ENCODE results near the gene BUD13.

Gene BUD13

DNA sequence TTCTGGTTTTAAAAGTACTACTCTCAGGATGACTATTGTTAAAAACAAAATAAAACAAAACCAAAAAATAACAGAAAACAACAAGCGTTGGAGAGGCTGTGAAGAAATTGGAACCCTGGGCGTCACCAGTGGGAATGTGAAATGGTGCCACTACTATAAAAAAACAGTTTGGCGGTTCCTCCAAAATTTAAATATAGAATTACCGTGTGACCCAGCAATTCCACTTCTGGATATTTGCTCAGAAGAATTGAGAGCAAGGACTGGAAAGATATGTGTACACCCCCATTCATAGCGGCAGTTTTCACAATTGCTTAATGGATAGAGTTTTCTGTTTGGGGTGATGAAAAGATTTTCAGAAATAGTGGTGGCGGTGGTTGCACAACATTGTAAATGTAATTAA, 41.7 kb upstream of the BUD13 start:
- no peak for TF ChIP-seq ZNF214 (tag by site-specific recombination; IDR thresholded peaks at IDR 0.05; ENCODE audit: borderline replicate concordance)
- TF ChIP-seq ZNF112 (tag by site-specific recombination; IDR thresholded peaks at IDR 0.05), result no peak
- TF ChIP-seq, protein P1, sequence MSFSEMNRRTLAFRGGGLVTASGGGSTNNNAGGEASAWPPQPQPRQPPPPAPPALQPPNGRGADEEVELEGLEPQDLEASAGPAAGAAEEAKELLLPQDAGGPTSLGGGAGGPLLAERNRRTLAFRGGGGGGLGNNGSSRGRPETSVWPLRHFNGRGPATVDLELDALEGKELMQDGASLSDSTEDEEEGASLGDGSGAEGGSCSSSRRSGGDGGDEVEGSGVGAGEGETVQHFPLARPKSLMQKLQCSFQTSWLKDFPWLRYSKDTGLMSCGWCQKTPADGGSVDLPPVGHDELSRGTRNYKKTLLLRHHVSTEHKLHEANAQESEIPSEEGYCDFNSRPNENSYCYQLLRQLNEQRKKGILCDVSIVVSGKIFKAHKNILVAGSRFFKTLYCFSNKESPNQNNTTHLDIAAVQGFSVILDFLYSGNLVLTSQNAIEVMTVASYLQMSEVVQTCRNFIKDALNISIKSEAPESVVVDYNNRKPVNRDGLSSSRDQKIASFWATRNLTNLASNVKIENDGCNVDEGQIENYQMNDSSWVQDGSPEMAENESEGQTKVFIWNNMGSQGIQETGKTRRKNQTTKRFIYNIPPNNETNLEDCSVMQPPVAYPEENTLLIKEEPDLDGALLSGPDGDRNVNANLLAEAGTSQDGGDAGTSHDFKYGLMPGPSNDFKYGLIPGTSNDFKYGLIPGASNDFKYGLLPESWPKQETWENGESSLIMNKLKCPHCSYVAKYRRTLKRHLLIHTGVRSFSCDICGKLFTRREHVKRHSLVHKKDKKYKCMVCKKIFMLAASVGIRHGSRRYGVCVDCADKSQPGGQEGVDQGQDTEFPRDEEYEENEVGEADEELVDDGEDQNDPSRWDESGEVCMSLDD (tag by site-specific recombination; IDR thresholded peaks at IDR 0.05), result no peak
- TF ChIP-seq ZNF132 (tag by site-specific recombination; IDR thresholded peaks at IDR 0.05; ENCODE audit: borderline replicate concordance), result no peak
- TF ChIP-seq MEIS1 (CRISPR knock-in tag; IDR thresholded peaks at IDR 0.05; ENCODE audit: borderline replicate concordance), result no peak
- TF ChIP-seq ZNF548 (tag by site-specific recombination; IDR thresholded peaks at IDR 0.05), result no peak
- no peak for TF ChIP-seq KLF8 (tag by site-specific recombination; IDR thresholded peaks at IDR 0.05)
- Histone ChIP-seq H3K9me3 (ENCODE audit: control insufficient read depth, insufficient read depth, low read depth, low read length) (no peaks in the 10 kb centered on the region), H3K4me3 (ENCODE audit: low read depth, low read length) (no peak overlapping the region), H3K36me3 (ENCODE audit: control insufficient read depth in 2 of 2, insufficient read depth in 1 of 2, low read length in 2 of 2) (no peaks in the 10 kb centered on the region), H3K4me1 (ENCODE audit: control insufficient read depth, insufficient read depth, low read length) (no peaks in the 10 kb centered on the region), H3K27ac (ENCODE audit: extremely low read depth, low read depth, low read length) (no peak overlapping the region)
- ChIA-PET POLR2A (no interaction called here), CTCF (interaction anchor here (2.4 kb wide), 1 partner anchor 21 kb away, joined by 19 read pairs; no protein-coding TSS in a partner anchor)

DNA sequence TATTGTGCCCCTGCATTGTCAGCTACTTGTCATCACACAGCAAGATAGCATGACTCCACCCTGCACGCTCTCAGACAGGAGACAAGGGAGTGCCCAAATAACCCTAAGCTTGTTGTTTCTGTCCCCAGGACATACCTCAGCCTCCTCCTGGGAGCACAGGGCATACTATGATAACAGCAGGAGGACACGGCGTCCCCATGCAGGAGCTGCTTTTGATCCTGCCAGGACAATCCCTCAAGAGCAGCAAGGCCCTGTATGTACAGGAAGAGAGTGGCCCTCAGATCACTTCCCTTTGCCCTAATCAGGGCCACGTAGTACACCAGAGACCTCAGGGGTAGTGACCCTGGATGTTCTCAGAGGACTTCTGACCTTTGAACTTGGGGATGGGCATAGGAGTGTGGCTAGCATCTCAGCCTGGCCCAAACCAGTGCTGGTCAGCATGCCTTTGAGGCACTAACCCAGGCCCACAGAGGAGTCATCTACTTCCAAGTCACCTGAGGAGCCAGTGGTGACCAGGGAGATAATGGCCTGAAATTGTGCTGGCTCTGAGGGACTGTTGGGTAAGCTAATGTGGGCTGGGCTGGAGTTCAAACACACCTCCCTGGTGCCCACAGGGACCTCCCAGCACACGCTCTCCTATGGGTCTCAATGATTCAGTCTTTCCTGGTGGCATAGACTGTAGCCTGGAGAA, 41.1 kb upstream of the BUD13 start:
- CTCF ChIA-PET, result interaction anchor here (1.7 to 2.4 kb wide), 3 partner anchors 20 to 23 kb away, joined by 4 to 19 read pairs (median 15); no protein-coding TSS in a partner anchor
- TF ChIP-seq ZIC2 (tag by site-specific recombination; IDR thresholded peaks at IDR 0.05), result peak; percentile 55
- no peak for TF ChIP-seq RBAK (tag by site-specific recombination; IDR thresholded peaks at IDR 0.05)
- TF ChIP-seq ZNF768 (tag by site-specific recombination; IDR thresholded peaks at IDR 0.05), result no peak
- H3K27ac ChIP-seq (ENCODE audit: extremely low read depth, low read depth, low read length), result no peak overlapping the region

DNA sequence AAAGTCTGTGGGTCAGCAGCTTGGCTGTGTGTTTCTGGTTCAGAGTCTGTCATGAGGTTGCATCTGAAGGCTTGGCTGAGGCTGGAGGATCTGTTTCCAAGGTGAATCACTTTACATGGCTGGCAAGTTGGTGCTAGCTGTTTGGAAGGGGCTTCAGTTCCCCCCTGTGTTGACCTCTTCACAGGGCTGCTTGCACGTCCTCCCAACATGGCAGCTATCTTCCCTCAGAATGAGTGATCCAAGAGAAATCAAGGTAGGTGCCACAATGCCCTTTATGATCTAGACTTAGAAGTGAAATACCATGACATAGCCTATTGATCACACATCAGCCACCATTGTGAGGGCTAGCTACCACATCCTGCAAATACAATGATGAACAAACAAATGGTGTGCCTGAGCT, 40.4 kb upstream of the BUD13 start:
- ChIA-PET CTCF (interaction anchor here (0.6 to 2.4 kb wide), 5 partner anchors 19 to 1230 kb away, joined by 3 to 19 read pairs (median 4); no protein-coding TSS in a partner anchor), POLR2A (no interaction called here)
- no peak for TF ChIP-seq HOXD13 (CRISPR knock-in tag; IDR thresholded peaks at IDR 0.05; ENCODE audit: borderline replicate concordance)
- no peak for TF ChIP-seq ZNF292 (tag by site-specific recombination; IDR thresholded peaks at IDR 0.05; ENCODE audit: borderline replicate concordance, low read depth)
- TF ChIP-seq IKZF3 (tag by site-specific recombination; IDR thresholded peaks at IDR 0.05), result no peak
- TF ChIP-seq, protein P2, sequence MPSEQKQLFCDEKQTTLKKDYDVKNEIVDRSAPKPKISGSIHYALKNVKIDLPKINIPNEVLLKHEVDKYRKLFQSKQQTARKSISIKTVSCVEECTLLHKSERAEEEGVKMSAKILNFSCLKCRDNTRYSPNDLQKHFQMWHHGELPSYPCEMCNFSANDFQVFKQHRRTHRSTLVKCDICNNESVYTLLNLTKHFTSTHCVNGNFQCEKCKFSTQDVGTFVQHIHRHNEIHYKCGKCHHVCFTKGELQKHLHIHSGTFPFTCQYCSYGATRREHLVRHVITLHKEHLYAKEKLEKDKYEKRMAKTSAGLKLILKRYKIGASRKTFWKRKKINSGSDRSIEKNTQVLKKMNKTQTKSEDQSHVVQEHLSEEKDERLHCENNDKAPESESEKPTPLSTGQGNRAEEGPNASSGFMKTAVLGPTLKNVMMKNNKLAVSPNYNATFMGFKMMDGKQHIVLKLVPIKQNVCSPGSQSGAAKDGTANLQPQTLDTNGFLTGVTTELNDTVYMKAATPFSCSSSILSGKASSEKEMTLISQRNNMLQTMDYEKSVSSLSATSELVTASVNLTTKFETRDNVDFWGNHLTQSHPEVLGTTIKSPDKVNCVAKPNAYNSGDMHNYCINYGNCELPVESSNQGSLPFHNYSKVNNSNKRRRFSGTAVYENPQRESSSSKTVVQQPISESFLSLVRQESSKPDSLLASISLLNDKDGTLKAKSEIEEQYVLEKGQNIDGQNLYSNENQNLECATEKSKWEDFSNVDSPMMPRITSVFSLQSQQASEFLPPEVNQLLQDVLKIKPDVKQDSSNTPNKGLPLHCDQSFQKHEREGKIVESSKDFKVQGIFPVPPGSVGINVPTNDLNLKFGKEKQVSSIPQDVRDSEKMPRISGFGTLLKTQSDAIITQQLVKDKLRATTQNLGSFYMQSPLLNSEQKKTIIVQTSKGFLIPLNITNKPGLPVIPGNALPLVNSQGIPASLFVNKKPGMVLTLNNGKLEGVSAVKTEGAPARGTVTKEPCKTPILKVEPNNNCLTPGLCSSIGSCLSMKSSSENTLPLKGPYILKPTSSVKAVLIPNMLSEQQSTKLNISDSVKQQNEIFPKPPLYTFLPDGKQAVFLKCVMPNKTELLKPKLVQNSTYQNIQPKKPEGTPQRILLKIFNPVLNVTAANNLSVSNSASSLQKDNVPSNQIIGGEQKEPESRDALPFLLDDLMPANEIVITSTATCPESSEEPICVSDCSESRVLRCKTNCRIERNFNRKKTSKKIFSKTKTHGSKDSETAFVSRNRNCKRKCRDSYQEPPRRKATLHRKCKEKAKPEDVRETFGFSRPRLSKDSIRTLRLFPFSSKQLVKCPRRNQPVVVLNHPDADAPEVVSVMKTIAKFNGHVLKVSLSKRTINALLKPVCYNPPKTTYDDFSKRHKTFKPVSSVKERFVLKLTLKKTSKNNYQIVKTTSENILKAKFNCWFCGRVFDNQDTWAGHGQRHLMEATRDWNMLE (tag by site-specific recombination; conservative IDR thresholded peaks at IDR 0.05; ENCODE audit: low read depth), result no peak
- TF ChIP-seq ZNF24 (tag by site-specific recombination; IDR thresholded peaks at IDR 0.05), result no peak
- TF ChIP-seq ZNF514 (tag by site-specific recombination; IDR thresholded peaks at IDR 0.05), result no peak
- TF ChIP-seq, protein P3, sequence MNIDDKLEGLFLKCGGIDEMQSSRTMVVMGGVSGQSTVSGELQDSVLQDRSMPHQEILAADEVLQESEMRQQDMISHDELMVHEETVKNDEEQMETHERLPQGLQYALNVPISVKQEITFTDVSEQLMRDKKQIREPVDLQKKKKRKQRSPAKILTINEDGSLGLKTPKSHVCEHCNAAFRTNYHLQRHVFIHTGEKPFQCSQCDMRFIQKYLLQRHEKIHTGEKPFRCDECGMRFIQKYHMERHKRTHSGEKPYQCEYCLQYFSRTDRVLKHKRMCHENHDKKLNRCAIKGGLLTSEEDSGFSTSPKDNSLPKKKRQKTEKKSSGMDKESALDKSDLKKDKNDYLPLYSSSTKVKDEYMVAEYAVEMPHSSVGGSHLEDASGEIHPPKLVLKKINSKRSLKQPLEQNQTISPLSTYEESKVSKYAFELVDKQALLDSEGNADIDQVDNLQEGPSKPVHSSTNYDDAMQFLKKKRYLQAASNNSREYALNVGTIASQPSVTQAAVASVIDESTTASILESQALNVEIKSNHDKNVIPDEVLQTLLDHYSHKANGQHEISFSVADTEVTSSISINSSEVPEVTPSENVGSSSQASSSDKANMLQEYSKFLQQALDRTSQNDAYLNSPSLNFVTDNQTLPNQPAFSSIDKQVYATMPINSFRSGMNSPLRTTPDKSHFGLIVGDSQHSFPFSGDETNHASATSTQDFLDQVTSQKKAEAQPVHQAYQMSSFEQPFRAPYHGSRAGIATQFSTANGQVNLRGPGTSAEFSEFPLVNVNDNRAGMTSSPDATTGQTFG (tag by site-specific recombination; IDR thresholded peaks at IDR 0.05; ENCODE audit: borderline replicate concordance), result no peak
- TF ChIP-seq, protein P4, sequence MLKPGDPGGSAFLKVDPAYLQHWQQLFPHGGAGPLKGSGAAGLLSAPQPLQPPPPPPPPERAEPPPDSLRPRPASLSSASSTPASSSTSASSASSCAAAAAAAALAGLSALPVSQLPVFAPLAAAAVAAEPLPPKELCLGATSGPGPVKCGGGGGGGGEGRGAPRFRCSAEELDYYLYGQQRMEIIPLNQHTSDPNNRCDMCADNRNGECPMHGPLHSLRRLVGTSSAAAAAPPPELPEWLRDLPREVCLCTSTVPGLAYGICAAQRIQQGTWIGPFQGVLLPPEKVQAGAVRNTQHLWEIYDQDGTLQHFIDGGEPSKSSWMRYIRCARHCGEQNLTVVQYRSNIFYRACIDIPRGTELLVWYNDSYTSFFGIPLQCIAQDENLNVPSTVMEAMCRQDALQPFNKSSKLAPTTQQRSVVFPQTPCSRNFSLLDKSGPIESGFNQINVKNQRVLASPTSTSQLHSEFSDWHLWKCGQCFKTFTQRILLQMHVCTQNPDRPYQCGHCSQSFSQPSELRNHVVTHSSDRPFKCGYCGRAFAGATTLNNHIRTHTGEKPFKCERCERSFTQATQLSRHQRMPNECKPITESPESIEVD (tag by site-specific recombination; IDR thresholded peaks at IDR 0.05), result no peak
- TF ChIP-seq ZNF223 (tag by site-specific recombination; IDR thresholded peaks at IDR 0.05), result no peak

More for the DNA sequence above, 41.1 kb upstream of the BUD13 start:
- Histone ChIP-seq H3K9me3 (ENCODE audit: control insufficient read depth, insufficient read depth, low read depth, low read length) (no peaks in the 10 kb centered on the region), H3K4me1 (ENCODE audit: control insufficient read depth, insufficient read depth, low read length) (no peaks in the 10 kb centered on the region), H3K4me3 (ENCODE audit: low read depth, low read length) (no peak overlapping the region), H3K36me3 (ENCODE audit: control insufficient read depth in 2 of 2, insufficient read depth in 1 of 2, low read length in 2 of 2) (no peaks in the 10 kb centered on the region)
- POLR2A ChIA-PET, result interaction anchor here (0.6 kb wide), 1 partner anchor 104 kb away, joined by 3 read pairs; no protein-coding TSS in a partner anchor

More for the DNA sequence above, 40.4 kb upstream of the BUD13 start:
- Histone ChIP-seq H3K27ac (ENCODE audit: extremely low read depth, low read depth, low read length) (no peak overlapping the region), H3K4me1 (ENCODE audit: control insufficient read depth, insufficient read depth, low read length) (no peaks in the 10 kb centered on the region), H3K9me3 (ENCODE audit: control insufficient read depth, insufficient read depth, low read depth, low read length) (no peaks in the 10 kb centered on the region), H3K4me3 (ENCODE audit: low read depth, low read length) (no peak overlapping the region), H3K36me3 (ENCODE audit: control insufficient read depth in 2 of 2, insufficient read depth in 1 of 2, low read length in 2 of 2) (no peaks in the 10 kb centered on the region)
